Islet of Langerhans (tissue), 1 donor: ENCODE results near the gene ADGRV1.
"Not testable (repeated sequence)": the region's sequence is repeated elsewhere in the genome, so short reads cannot be mapped to it uniquely, and the experiment has no call there.

Experiments
- FAIRE-seq: peaks from one replicate; lab custom pipeline; 2011; peaks lifted over from hg19 to GRCh38; lab: Jason Lieb, UNC

The ADGRV1 gene

GRCh38 chr5:90909101-90909503, 350.5 kb downstream of the ADGRV1 start:
- FAIRE-seq: no peak

- FAIRE-seq: no peak
These were observed 351.3 kb downstream of the ADGRV1 start for GRCh38 chr5:90909940-90910339.

DNA sequence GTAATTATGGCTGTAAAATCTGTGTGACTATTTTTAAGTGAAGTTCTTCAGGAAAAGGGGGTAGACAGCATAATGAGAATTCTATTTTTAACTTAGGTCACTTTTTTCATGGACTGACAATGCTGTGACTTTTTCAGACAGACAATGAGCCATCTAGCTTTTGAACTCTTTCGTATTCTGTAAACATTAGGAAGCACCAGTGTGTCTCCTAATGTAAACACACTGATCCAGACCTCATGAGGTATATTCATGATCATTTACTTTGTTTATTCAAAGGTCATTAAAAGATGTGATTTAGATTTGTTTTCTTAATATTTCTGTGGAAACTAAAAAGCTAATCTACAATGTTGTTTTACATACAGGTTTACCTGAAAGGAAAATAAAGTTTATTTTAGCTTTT, 352.6 kb downstream of the ADGRV1 start:
- peak; percentile 90 for FAIRE-seq

DNA sequence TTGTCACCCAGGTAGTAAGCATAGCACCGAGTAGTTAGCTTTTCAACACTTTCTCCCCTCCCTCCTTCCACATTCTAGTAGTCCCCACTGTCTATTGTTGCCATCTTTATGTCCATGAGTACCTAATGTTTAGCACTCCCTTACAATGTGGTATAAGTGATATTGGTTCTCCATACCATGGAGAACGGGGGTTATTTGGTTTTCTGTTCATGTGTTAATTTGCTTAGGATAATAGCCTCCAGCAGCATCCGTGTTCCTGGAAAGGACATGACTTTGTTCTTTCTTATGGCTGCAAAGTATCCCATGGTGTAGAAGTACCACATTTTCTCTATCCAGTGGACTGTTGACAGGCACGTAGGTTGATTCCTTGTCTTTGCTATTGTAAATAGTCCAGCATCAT, 353.9 kb downstream of the ADGRV1 start:
- no peak for FAIRE-seq

- no peak for FAIRE-seq
These were observed 356.8 kb downstream of the ADGRV1 start for GRCh38 chr5:90915393-90915792.

- no peak for FAIRE-seq
These were observed 358.6 kb downstream of the ADGRV1 start for GRCh38 chr5:90916947-90917800.

DNA sequence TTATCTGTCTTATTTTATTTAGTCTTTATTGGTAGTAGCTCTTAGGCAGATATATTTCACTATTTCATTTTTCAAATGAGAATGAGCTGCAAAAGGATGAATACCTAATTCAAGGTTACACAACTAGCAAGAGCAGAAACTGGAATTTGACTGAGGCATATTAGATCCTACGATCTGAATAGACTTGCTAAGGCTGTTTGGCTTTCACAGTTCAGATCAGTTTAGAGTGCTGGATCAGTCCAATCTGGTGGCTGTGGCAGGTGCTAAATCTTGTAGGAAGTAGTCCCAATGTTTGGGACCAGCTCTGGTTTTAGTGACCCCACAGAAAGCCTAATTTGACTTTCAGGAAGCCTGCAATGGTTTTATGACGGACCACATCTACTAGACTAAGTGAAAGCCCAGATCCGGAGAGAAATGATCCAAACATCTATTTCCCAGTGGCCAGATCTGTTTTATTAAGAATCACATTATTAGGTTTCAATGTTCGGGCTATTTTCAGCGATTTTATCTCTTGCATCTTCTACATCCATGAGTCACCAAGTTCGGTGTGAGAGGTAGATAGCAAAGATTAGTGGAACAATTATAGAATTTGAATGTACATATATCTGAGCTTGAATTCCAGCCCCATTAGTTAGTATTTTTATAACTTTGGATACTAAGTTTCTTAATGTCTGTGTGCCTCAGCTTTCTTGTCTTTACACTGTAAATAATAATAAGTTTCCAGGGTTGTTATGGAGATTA, 359.5 kb downstream of the ADGRV1 start:
- no peak for FAIRE-seq

DNA sequence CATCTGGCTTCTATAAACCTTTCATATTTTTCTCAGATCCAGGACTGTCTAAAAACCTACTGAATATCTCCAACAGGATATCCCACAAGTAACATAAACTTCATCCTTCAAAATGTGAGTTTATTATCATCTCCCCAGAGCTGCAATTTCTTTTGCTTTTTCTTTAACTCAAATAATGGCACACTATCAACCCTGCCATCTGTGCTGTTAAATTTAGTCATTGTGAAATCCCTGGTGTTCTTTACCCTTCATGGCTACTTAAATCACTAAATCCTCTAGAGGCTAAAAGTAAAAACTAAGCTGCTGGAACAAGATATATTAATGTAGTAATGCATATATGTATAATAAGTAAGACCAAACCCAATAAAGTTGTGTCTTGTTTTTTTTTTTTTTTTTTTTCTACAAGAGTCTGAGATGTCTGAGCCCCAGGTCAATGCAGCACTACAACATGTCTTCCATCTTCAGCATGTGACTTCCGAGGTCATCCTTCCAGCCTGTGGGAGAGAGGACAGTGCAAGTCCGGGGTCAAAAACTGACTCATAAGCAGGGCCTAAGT, 362.9 kb downstream of the ADGRV1 start:
- no peak for FAIRE-seq

- not testable (repeated sequence) for FAIRE-seq
These were observed 365.6 kb downstream of the ADGRV1 start for GRCh38 chr5:90924222-90924621.

GRCh38 chr5:90929013-90929839, 370.6 kb downstream of the ADGRV1 start:
- FAIRE-seq: not testable (repeated sequence)

- FAIRE-seq: no peak
These were observed 371.5 kb downstream of the ADGRV1 start for GRCh38 chr5:90930062-90930461.

GRCh38 chr5:90930756-90931431, 372.3 kb downstream of the ADGRV1 start:
- FAIRE-seq: no peak

DNA sequence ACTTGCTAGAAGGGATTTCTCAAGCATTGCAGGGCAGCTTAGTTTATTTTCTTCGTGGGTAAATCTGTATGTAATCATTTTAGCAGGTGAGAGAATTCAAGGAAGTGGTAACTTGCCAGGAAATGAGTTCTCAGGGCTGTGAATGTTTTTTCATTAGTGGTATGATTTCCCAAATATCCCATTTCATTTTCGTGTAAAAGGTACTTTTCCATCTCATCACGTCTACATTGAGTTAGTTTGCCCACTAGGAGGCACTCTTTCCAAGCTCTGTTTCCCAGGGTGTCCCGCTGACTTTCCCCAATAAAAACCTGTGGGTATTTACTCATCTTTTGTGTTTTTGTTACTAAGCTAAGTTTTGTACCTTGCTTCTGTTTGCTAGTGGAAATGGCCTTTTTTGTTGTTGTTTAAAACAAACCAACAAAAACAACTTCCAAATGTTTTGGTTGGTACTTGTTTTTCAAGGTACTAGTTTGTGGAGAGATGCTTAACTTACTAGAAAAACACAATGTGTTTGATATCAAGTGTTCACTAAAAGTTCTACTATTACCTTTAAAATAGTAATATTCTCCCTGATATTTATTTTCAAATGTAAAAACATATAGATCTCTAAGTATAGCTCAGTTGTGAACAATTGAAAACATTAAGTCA, 373.6 kb downstream of the ADGRV1 start:
- FAIRE-seq: peak; percentile 76

DNA sequence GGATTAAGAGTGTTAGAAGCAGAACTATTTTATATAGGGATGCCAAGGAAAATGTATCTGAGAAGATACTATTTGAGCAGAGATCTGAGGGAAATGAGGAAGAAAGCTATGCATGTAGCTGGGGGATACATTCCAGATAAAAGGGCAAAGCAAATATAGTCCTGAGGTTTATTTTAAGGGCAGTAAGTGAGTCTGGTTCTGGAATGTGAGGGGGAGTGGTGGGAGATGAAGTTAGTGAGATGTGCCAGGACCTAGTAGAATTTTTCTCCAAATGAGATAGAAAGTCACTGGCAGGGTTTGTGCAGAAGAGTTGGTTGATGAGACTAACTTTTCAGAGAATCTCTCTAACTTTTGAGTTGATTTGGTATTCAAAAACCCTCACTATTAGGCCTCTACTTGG, 374.7 kb downstream of the ADGRV1 start:
- no peak for FAIRE-seq

DNA sequence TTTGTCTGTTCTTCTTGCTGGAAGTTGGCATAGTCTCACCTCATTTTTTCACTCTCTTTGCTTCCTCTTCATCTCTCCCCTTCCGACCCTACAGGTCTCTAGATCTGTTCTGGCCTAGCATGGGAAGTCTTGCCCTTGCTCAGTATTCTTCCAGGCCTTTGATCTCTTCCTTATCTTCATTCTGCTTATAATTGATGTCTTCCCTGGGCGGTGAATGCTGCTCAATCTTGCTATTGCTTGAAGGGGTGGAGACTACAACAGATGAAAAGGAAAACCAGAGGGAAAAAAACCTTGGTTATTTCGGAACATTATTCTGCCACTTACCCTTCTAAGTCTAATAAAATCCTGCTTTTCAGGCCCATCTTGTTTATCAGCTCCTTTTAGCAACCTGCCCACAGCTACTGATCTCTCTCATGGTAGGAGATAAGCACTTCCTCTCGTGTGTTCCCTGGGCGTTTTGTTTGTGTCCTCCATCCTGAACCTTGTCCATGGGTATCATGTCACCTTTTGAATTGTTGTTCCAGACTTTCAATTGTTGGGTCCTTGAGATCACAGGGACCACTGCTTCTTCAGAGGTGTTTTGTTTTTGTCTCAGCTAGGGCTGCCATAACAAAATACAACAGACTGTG, 375.6 kb downstream of the ADGRV1 start:
- no peak for FAIRE-seq

- FAIRE-seq: no peak
These were observed 376.1 kb downstream of the ADGRV1 start for GRCh38 chr5:90934738-90935137.

DNA sequence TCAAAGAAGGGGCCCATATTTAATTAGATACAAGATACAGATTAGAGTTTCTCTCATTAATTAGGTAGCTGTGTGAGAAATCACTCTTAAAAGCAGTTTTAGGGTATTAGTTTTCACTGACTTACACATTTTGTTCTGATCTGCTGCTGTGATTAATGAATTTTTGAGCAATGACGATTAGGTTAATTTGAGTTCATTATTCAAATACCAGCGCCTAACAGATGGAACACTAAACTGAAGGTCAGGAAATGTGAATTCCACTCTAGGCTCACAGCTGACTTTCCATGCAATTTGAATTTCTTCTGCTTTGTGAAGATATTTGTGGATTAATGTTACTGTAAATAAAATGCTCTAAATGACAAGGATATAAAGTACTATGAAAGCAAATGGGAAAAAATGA, 380.6 kb downstream of the ADGRV1 start:
- FAIRE-seq: peak; percentile 87

GRCh38 chr5:90940227-90940995, 381.8 kb downstream of the ADGRV1 start:
- FAIRE-seq: peak; percentile 55

DNA sequence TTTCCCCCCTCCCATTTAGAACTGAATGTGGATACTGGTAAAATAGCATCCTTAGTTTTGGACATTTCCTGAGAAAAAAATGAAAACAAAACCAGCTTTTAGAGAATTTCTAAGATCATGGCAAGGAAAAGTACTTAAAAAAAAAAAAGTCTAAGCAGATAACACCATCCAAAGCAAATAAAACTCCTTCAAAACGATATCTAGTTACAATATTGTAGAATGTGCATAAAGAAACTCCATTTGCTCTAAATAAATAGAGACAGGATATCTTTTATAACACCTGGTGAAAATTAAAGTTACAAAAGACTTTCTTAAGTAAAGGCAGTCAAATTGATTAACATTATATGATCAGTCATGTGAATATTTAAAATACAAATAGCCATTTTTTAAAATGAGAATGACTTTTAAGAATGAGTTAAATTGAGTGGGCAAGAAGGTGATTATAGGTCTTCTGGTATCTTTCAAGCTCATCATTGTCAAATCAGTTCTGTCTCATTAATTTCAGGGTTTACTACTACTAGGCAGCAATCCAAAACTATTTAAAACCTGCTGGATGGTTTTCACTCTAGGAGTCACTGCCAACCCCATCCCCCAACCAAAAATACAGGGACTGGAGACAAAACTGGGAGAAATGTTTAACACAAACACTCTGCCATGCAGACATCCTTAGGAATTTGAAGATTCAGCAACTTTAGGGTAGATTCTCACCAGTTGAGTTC, 382.6 kb downstream of the ADGRV1 start:
- FAIRE-seq: peak; percentile 56
